Measurements from ENCODE around the gene RPP40. TPM values are rescaled to one million over a fixed set of nuclear protein-coding genes. Genes with fewer than 3 reads are reported as not detected.

RPP40 gene
- total and polyA plus RNA-seq, 9 of the 15 experiments (the other 6 are each of a cell fraction or from before 2014, with no cell fraction given): 22.6 to 114 (median 39.0) TPM

- no peak overlapping the region for H3K4me3 ChIP-seq
- H3K27me3 ChIP-seq (ENCODE audit: control insufficient read depth in 2 of 2, insufficient read depth in 2 of 2, low read length in 2 of 2): peaks cover 5 to 15% of the 10 kb centered on the region in 2 experiments; a peak in 4 of 5 replicates
- DNase-seq (ENCODE audit: extremely low read depth in 1 of 4, low spot score in 3 of 4) (no peak), FAIRE-seq (no peak), ATAC-seq (no peak)
- H3K4me2 ChIP-seq (ENCODE audit: insufficient read depth, low read length): no peak overlapping the region
- no peaks in the 10 kb centered on the region for H3K36me3 ChIP-seq (ENCODE audit: control insufficient read depth, insufficient read depth, low read length)
- no peak overlapping the region for H3K9ac ChIP-seq (ENCODE audit: insufficient read depth in 1 of 2, low read depth in 2 of 2, low read length in 2 of 2)
- TF ChIP-seq GATA2 (CRISPR knock-in tag; IDR thresholded peaks at IDR 0.05): no peak
- 19% methylated on average over 8 of the region's 8 CpGs for WGBS (ENCODE audit: insufficient coverage, low coverage, missing lambda C conversion rate)
- H3K9me1 ChIP-seq (ENCODE audit: control insufficient read depth, insufficient read depth, low read length): no peaks in the 10 kb centered on the region
- no peaks in the 10 kb centered on the region for H3K9me3 ChIP-seq (replicated peaks; ENCODE audit: control insufficient read depth, insufficient read depth, low read depth, low read length)
- intact Hi-C loops (cut with micrococcal nuclease) (no loop called here), in situ Hi-C loops (cut with MboI) (no loop called here)
- no TSS peak for BruUV-seq (replicated peaks)
- H3K4me1 ChIP-seq (replicated peaks in 1 of 2; ENCODE audit: control insufficient read depth in 2 of 2, insufficient read depth in 2 of 2, low read length in 2 of 2): no peaks in the 10 kb centered on the region
- ChIA-PET CTCF (ENCODE audit: low intra/inter-chr PET ratio) (no interaction called here), POLR2A (interaction anchor here (0.7 to 2.2 kb wide), 2 partner anchors 11 to 68 kb away, joined by 3 to 7 read pairs; no protein-coding TSS in a partner anchor)
- H4K20me1 ChIP-seq (replicated peaks; ENCODE audit: control insufficient read depth, insufficient read depth, low read length): no peaks in the 10 kb centered on the region
- H2AFZ ChIP-seq (ENCODE audit: low read depth, low read length): no peak overlapping the region
- H3K79me2 ChIP-seq (ENCODE audit: control insufficient read depth, insufficient read depth, low read length): no peaks in the 10 kb centered on the region
- H3K27ac ChIP-seq (ENCODE audit: extremely low read depth, low read depth, low read length): no peak overlapping the region
Observed at GRCh38 chr6:5020142-5020541, 16.3 kb upstream of the RPP40 start.

- ChIA-PET CTCF (ENCODE audit: low intra/inter-chr PET ratio) (no interaction called here), POLR2A (interaction anchor here (0.7 kb wide), 2 partner anchors 215 to 349 kb away, joined by 3 read pairs; no protein-coding TSS in a partner anchor)
- Histone ChIP-seq H3K4me3 (no peak overlapping the region), H4K20me1 (replicated peaks; ENCODE audit: control insufficient read depth, insufficient read depth, low read length) (no peaks in the 10 kb centered on the region), H3K27ac (ENCODE audit: extremely low read depth, low read depth, low read length) (no peak overlapping the region), H3K9ac (ENCODE audit: insufficient read depth in 1 of 2, low read depth in 2 of 2, low read length in 2 of 2) (no peak overlapping the region), H3K4me1 (replicated peaks in 1 of 2; ENCODE audit: control insufficient read depth in 2 of 2, insufficient read depth in 2 of 2, low read length in 2 of 2) (no peaks in the 10 kb centered on the region; a peak in 1 of 5 replicates), H3K9me3 (replicated peaks; ENCODE audit: control insufficient read depth, insufficient read depth, low read depth, low read length) (no peaks in the 10 kb centered on the region), H3K27me3 (ENCODE audit: control insufficient read depth in 2 of 2, insufficient read depth in 2 of 2, low read length in 2 of 2) (peaks cover 0 to 9% of the 10 kb centered on the region in 2 experiments; a peak in 3 of 5 replicates), H3K9me1 (ENCODE audit: control insufficient read depth, insufficient read depth, low read length) (no peaks in the 10 kb centered on the region), H3K36me3 (ENCODE audit: control insufficient read depth, insufficient read depth, low read length) (no peaks in the 10 kb centered on the region), H3K79me2 (ENCODE audit: control insufficient read depth, insufficient read depth, low read length) (no peaks in the 10 kb centered on the region), H3K4me2 (ENCODE audit: insufficient read depth, low read length) (no peak overlapping the region), H2AFZ (ENCODE audit: low read depth, low read length) (no peak overlapping the region)
- TF ChIP-seq ZNF12 (CRISPR knock-in tag; IDR thresholded peaks at IDR 0.05) (0 out of 2 replicates have a peak, but pooled peaks have one; percentile 72), EZH2 (IDR thresholded peaks at IDR 0.05; ENCODE audit: borderline replicate concordance, low read depth, low read length) (no peak)
- DNase-seq (ENCODE audit: extremely low read depth in 1 of 4, low spot score in 3 of 4) (no peak), ATAC-seq (no peak), FAIRE-seq (no peak)
- no TSS peak for BruUV-seq (replicated peaks)
- WGBS (ENCODE audit: insufficient coverage, low coverage, missing lambda C conversion rate): 0% methylated on average over 1 of the region's 1 CpG
- in situ Hi-C loops (cut with MboI): no loop called here
- intact Hi-C loops (cut with micrococcal nuclease): no loop called here
Observed at GRCh38 chr6:5014072-5014561, 10.3 kb upstream of the RPP40 start.

Data from K562 (cell line).